PC-3 (cell line): ENCODE measurements around the gene RETREG1. TPM values are rescaled to one million over a fixed set of nuclear protein-coding genes. Genes with fewer than 3 reads are reported as not detected.

Source experiments
- ATAC-seq: fragments of 200-7000 bp; cut with Tn5 transposase; 2 replicates; pipeline ENCODE4 v1.9.1; 2020; ENCODE audit warnings: mild to moderate bottlenecking, moderate library complexity
- BruUV-seq: library from RNA; stranded (reverse); fragments of 400-500 nt; replicated peaks from 2 replicates; lab custom pipeline; 2021; lab: Mats Ljungman, UMichigan
- CTCF ChIA-PET: fragments of 300-600 bp; sonication (Branson Sonifier 250); formaldehyde crosslinking; loops from one replicate; lab custom pipeline; 2022; ENCODE audit warnings: antibody characterized with exemption; lab: Charles Lee
- POLR2A ChIA-PET: fragments of 300-600 bp; sonication (Branson Sonifier 250); formaldehyde crosslinking; loops from one replicate; lab custom pipeline; 2022; ENCODE audit warnings: antibody characterized with exemption; ENCODE audit not compliant: unreplicated experiment; lab: Charles Lee
- DNase-seq: peaks from one replicate; pipeline ENCODE4 v3.0.0-alpha.2; 2015
- H2AFZ ChIP-seq: fragments of 300-600 bp; sonication (generic); 2 replicates; pipeline ENCODE4 v1.6.0; 2016; ENCODE audit warnings: antibody characterized with exemption, low read length
- H3F3A ChIP-seq: fragments of 300-600 bp; sonication (generic); one replicate; pipeline ENCODE4 v1.6.0; 2017; ENCODE audit warnings: antibody characterized with exemption, low read length, control low read depth, mild to moderate bottlenecking; ENCODE audit not compliant: unreplicated experiment
- H3K27ac ChIP-seq: fragments of 300-600 bp; sonication (generic); 2 replicates; pipeline ENCODE4 v1.5.1; 2016; ENCODE audit warnings: mild to moderate bottlenecking, low read length
- H3K27me3 ChIP-seq: fragments of 300-600 bp; sonication (generic); 2 replicates; pipeline ENCODE4 v1.6.1; 2016; ENCODE audit warnings: low read length, mixed read lengths
- H3K36me3 ChIP-seq: fragments of 300-600 bp; sonication (generic); 2 replicates; pipeline ENCODE4 v1.6.1; 2016; ENCODE audit warnings: low read depth, mixed run types, low read length, mixed read lengths
- H3K4me1 ChIP-seq: fragments of 300-600 bp; sonication (generic); 2 replicates; pipeline ENCODE4 v1.5.1; 2016; ENCODE audit warnings: low read length; ENCODE audit not compliant: insufficient read depth
- H3K4me2 ChIP-seq: fragments of 300-600 bp; sonication (generic); 2 replicates; pipeline ENCODE4 v1.6.0; 2016; ENCODE audit warnings: low read length
- H3K4me3 ChIP-seq: fragments of 300-600 bp; sonication (generic); 2 replicates; pipeline ENCODE4 v1.5.1; 2016; ENCODE audit warnings: mild to moderate bottlenecking, low read length, mixed read lengths
- H3K79me2 ChIP-seq: fragments of 300-600 bp; sonication (generic); 2 replicates; pipeline ENCODE4 v1.6.1; 2017; ENCODE audit warnings: low read length, mixed read lengths
- H3K9ac ChIP-seq: fragments of 300-600 bp; sonication (generic); 2 replicates; pipeline ENCODE4 v1.6.0; 2016; ENCODE audit warnings: mild to moderate bottlenecking, low read length
- H3K9me2 ChIP-seq: fragments of 300-600 bp; sonication (generic); replicated peaks from 2 replicates; pipeline ENCODE4 v1.6.1; 2016; ENCODE audit warnings: mixed run types, low read length, mixed read lengths
- H3K9me3 ChIP-seq: fragments of 300-600 bp; sonication (generic); 2 replicates; pipeline ENCODE4 v1.6.1; 2016; ENCODE audit warnings: low read length, mixed read lengths
- H4K20me1 ChIP-seq: fragments of 300-600 bp; sonication (generic); 2 replicates; pipeline ENCODE4 v1.6.1; 2016; ENCODE audit warnings: low read length, mixed read lengths
- CTCF ChIP-seq: fragments of 300-600 bp; sonication (generic); conservative IDR thresholded peaks from 2 replicates; pipeline ENCODE4 v1.5.1; 2017; ENCODE audit warnings: antibody characterized with exemption, low read depth, mild to moderate bottlenecking, low read length
- EZH2 ChIP-seq: fragments of 300-600 bp; sonication (generic); IDR thresholded peaks from one replicate; pipeline ENCODE4 v1.6.1; 2017; ENCODE audit warnings: antibody characterized with exemption, mild to moderate bottlenecking, low read length; ENCODE audit not compliant: unreplicated experiment
- EZH2phosphoT487 ChIP-seq: fragments of 300-600 bp; sonication (generic); IDR thresholded peaks from 2 replicates; pipeline ENCODE4 v1.6.1; 2018; ENCODE audit warnings: mild to moderate bottlenecking, antibody characterized with exemption, low read length, borderline replicate concordance
- intact Hi-C: fragments of 100-400 bp; cut with micrococcal nuclease; formaldehyde crosslinking; loops from 2 replicates; pipeline ENCODE4 v1.9.0; 2023
- total RNA-seq: library from RNA; depleted of rRNA; stranded (reverse); fragments of >200 nt; gene quantifications from 2 replicates; pipeline ENCODE4 v1.2.3, GENCODE V29; 2014

RETREG1 gene
- total RNA-seq, 1 experiment from 2014 or later: 1.7 TPM

- Histone ChIP-seq H3K4me3 (no peak overlapping the region), H3K27ac (no peak overlapping the region), H3K9me3 (no peaks in the 10 kb centered on the region), H2AFZ (no peak overlapping the region), H3K27me3 (no peaks in the 10 kb centered on the region), H3K4me1 (0 out of 2 replicates have a peak, but pooled peaks cover 3% of the 10 kb centered on the region), H3K36me3 (no peaks in the 10 kb centered on the region), H3K9ac (no peak overlapping the region), H3K4me2 (no peak overlapping the region), H3K9me2 (no peaks in the 10 kb centered on the region), H3F3A (no peaks in the 10 kb centered on the region), H4K20me1 (no peaks in the 10 kb centered on the region), H3K79me2 (no peaks in the 10 kb centered on the region)
- DNase-seq: no peak
- POLR2A ChIA-PET: no interaction called here
- CTCF ChIA-PET: no interaction called here
- ATAC-seq: no peak
- BruUV-seq: no TSS peak
- intact Hi-C loops: no loop called here
- no peak for TF ChIP-seq EZH2
- no peak for TF ChIP-seq CTCF
- no peak for TF ChIP-seq EZH2phosphoT487
Measured at GRCh38 chr5:16548812-16549211, 68.0 kb downstream of the RETREG1 start.

GRCh38 chr5:16548115-16548514 lies 68.7 kb downstream of the RETREG1 start:
- POLR2A ChIA-PET: no interaction called here
- Histone ChIP-seq H3K36me3 (no peaks in the 10 kb centered on the region), H3K27me3 (no peaks in the 10 kb centered on the region), H2AFZ (no peak overlapping the region), H3K27ac (no peak overlapping the region), H3K79me2 (no peaks in the 10 kb centered on the region), H3K4me1 (peaks cover 3% of the 10 kb centered on the region), H3K4me2 (no peak overlapping the region), H3K9me2 (no peaks in the 10 kb centered on the region), H3K9ac (no peak overlapping the region), H3K4me3 (no peak overlapping the region), H3K9me3 (no peaks in the 10 kb centered on the region), H3F3A (no peaks in the 10 kb centered on the region), H4K20me1 (no peaks in the 10 kb centered on the region)
- DNase-seq: no peak
- ATAC-seq: no peak
- TF ChIP-seq EZH2phosphoT487: no peak
- TF ChIP-seq CTCF: no peak
- no TSS peak for BruUV-seq
- intact Hi-C loops: no loop called here
- CTCF ChIA-PET: interaction anchor here (0.7 kb wide), 1 partner anchor 215 kb away, joined by 4 read pairs; no protein-coding TSS in a partner anchor

- Histone ChIP-seq H3F3A (no peaks in the 10 kb centered on the region), H4K20me1 (no peaks in the 10 kb centered on the region), H3K27me3 (no peaks in the 10 kb centered on the region), H3K4me1 (no peaks in the 10 kb centered on the region; the same call in none of the 2 replicates), H3K9me3 (no peaks in the 10 kb centered on the region), H3K9ac (no peak overlapping the region), H3K4me2 (no peak overlapping the region), H3K9me2 (no peaks in the 10 kb centered on the region), H3K27ac (no peak overlapping the region), H3K36me3 (no peaks in the 10 kb centered on the region), H3K79me2 (no peaks in the 10 kb centered on the region), H3K4me3 (no peak overlapping the region), H2AFZ (no peak overlapping the region)
- DNase-seq (no peak), ATAC-seq (no peak)
- intact Hi-C loops: no loop called here
- ChIA-PET POLR2A (no interaction called here), CTCF (interaction anchor here (0.7 kb wide), 1 partner anchor 216 kb away, joined by 4 read pairs; no protein-coding TSS in a partner anchor)
- TF ChIP-seq CTCF: no peak
- no peak for TF ChIP-seq EZH2
- no peak for TF ChIP-seq EZH2phosphoT487
- BruUV-seq: no TSS peak
Measured at GRCh38 chr5:16547200-16547842, 69.5 kb downstream of the RETREG1 start.
